ENCODE results near the gene MACROD2.
"Not testable (repeated sequence)": the region's sequence is repeated elsewhere in the genome, so short reads cannot be mapped to it uniquely, and the experiment has no call there.

The MACROD2 gene

GRCh38 chr20:15198017-15198416 lies 1202.7 kb downstream of the MACROD2 start:
- not testable (repeated sequence) for DNase-seq

GRCh38 chr20:15199698-15200097 lies 1204.4 kb downstream of the MACROD2 start:
- no peak for DNase-seq

- DNase-seq, result peak; percentile 62
Measured at GRCh38 chr20:15200147-15200565, 1204.8 kb downstream of the MACROD2 start.

GRCh38 chr20:15201602-15202001 lies 1206.3 kb downstream of the MACROD2 start:
- DNase-seq, result no peak

GRCh38 chr20:15204234-15204633 lies 1208.9 kb downstream of the MACROD2 start:
- no peak for DNase-seq

- peak; percentile 55 for DNase-seq
Measured at GRCh38 chr20:15205028-15205427, 1209.7 kb downstream of the MACROD2 start.

- no peak for DNase-seq
Measured at GRCh38 chr20:15205719-15206118, 1210.4 kb downstream of the MACROD2 start.

- DNase-seq, result no peak
Measured at GRCh38 chr20:15209537-15209936, 1214.2 kb downstream of the MACROD2 start.

GRCh38 chr20:15214051-15214450 lies 1218.7 kb downstream of the MACROD2 start:
- DNase-seq, result no peak

GRCh38 chr20:15220009-15220656 lies 1224.8 kb downstream of the MACROD2 start:
- DNase-seq, result peak; percentile 31

GRCh38 chr20:15220778-15221565 lies 1225.7 kb downstream of the MACROD2 start:
- DNase-seq, result peak; percentile 71

GRCh38 chr20:15222502-15223330 lies 1227.4 kb downstream of the MACROD2 start:
- no peak for DNase-seq

- no peak for DNase-seq
Measured at GRCh38 chr20:15224199-15224598, 1228.9 kb downstream of the MACROD2 start.

- no peak for DNase-seq
Measured at GRCh38 chr20:15227102-15227501, 1231.8 kb downstream of the MACROD2 start.

GRCh38 chr20:15232243-15232642 lies 1236.9 kb downstream of the MACROD2 start:
- no peak for DNase-seq

- no peak for DNase-seq
Measured at GRCh38 chr20:15235471-15236198, 1240.3 kb downstream of the MACROD2 start.

- peak; percentile 33 for DNase-seq
Measured at GRCh38 chr20:15236812-15237211, 1241.5 kb downstream of the MACROD2 start.

- DNase-seq, result no peak
Measured at GRCh38 chr20:15239542-15240206, 1244.4 kb downstream of the MACROD2 start.

- peak; percentile 52 for DNase-seq
Measured at GRCh38 chr20:15240801-15241200, 1245.5 kb downstream of the MACROD2 start.

GRCh38 chr20:15241681-15242080 lies 1246.4 kb downstream of the MACROD2 start:
- peak; percentile 45 for DNase-seq

- DNase-seq, result no peak
Measured at GRCh38 chr20:15242773-15243172, 1247.5 kb downstream of the MACROD2 start.

- DNase-seq, result no peak
Measured at GRCh38 chr20:15245896-15246295, 1250.6 kb downstream of the MACROD2 start.

Data from fibroblast of skin of abdomen (primary cell).